ENCODE measurements around the gene METTL18. TPM values are rescaled to one million over a fixed set of nuclear protein-coding genes. Genes with fewer than 3 reads are reported as not detected.

Gene METTL18
- total RNA-seq, 2 donors from 2014 or later: 6.7 to 7.3 TPM

- Mint-ChIP-seq H3K4me3 (no peak overlapping the region), H3K27ac (no peak overlapping the region), H3K27me3 (ENCODE audit: insufficient read depth) (peaks cover 11% of the 10 kb centered on the region), H3K4me1 (peaks cover 3% of the 10 kb centered on the region), H3K9me3 (peaks cover 31% of the 10 kb centered on the region), H3K36me3 (ENCODE audit: low read depth) (no peaks in the 10 kb centered on the region)
- Histone ChIP-seq H3K9me3 (ENCODE audit: control insufficient read depth, low read length) (peaks cover 30% of the 10 kb centered on the region), H3K4me1 (ENCODE audit: control insufficient read depth, insufficient read depth, low read length) (no peaks in the 10 kb centered on the region), H3K4me3 (ENCODE audit: low read length) (no peak overlapping the region), H3K36me3 (ENCODE audit: control insufficient read depth, insufficient read depth, low read length) (no peaks in the 10 kb centered on the region), H3K27me3 (ENCODE audit: control insufficient read depth, insufficient read depth, low read length, poor library complexity, severe bottlenecking) (peaks cover 57% of the 10 kb centered on the region), H3K27ac (ENCODE audit: low read depth, low read length) (no peak overlapping the region), H3K9ac (ENCODE audit: extremely low read depth, low read length, poor library complexity, severe bottlenecking) (no peak overlapping the region)
- TF ChIP-seq CTCF (conservative IDR thresholded peaks at IDR 0.05): no peak
- WGBS, 2 experiments (ENCODE audit: insufficient coverage in 1 of 2, insufficient read length in 1 of 2): 98 to 100% methylated on average over 1 of the region's 1 CpG
- DNase-seq: no peak
These were observed 32.0 kb downstream of the METTL18 start for GRCh38 chr1:169762699-169763098.

GRCh38 chr1:169759038-169759437 is 35.7 kb downstream of the METTL18 start:
- DNase-seq: no peak
- Histone ChIP-seq H3K9me3 (ENCODE audit: control insufficient read depth, low read length) (peaks cover 30% of the 10 kb centered on the region), H3K4me1 (ENCODE audit: control insufficient read depth, insufficient read depth, low read length) (no peaks in the 10 kb centered on the region), H3K27ac (ENCODE audit: low read depth, low read length) (no peak overlapping the region), H3K27me3 (ENCODE audit: control insufficient read depth, insufficient read depth, low read length, poor library complexity, severe bottlenecking) (peaks cover 53% of the 10 kb centered on the region), H3K36me3 (ENCODE audit: control insufficient read depth, insufficient read depth, low read length) (no peaks in the 10 kb centered on the region), H3K4me3 (ENCODE audit: low read length) (no peak overlapping the region), H3K9ac (ENCODE audit: extremely low read depth, low read length, poor library complexity, severe bottlenecking) (no peak overlapping the region)
- no peak overlapping the region for H3K27ac Mint-ChIP-seq
- H3K4me1 Mint-ChIP-seq: no peaks in the 10 kb centered on the region
- peaks cover 31% of the 10 kb centered on the region for H3K9me3 Mint-ChIP-seq
- peaks cover 6% of the 10 kb centered on the region for H3K27me3 Mint-ChIP-seq (ENCODE audit: insufficient read depth)
- no peaks in the 10 kb centered on the region for H3K36me3 Mint-ChIP-seq (ENCODE audit: low read depth)
- 90 to 94% methylated on average over 3 of the region's 3 CpGs for WGBS, 2 experiments (ENCODE audit: insufficient coverage in 1 of 2, insufficient read length in 1 of 2)
- no peak for TF ChIP-seq CTCF (conservative IDR thresholded peaks at IDR 0.05)
- no peak overlapping the region for H3K4me3 Mint-ChIP-seq

DNA sequence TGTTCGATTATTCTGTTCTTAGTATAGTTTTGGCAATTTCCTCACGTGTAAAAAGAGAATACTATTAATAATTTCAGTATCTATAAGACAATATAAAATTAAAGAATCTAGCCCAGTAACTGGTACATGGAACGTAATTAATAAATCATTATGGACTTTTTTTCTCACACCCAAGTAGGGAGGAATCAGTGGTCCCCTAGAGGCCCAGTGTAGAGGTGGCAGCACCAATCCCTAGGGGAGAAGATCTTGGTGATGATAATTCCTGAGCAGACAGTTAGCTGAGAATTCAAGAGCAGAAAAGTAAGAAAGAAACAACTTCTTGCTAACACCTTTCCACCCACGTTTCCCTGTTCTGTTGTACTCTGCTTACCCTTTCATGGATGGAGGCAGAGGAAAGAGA is 41.2 kb downstream of the METTL18 start:
- H3K27ac Mint-ChIP-seq: no peak overlapping the region

More for the DNA sequence above, 41.2 kb downstream of the METTL18 start:
- 59 to 63% methylated on average over 1 to 2 of the region's 4 CpGs for WGBS, 2 experiments (ENCODE audit: insufficient coverage in 1 of 2, insufficient read length in 1 of 2)
- Histone ChIP-seq H3K27ac (ENCODE audit: low read depth, low read length) (no peak overlapping the region), H3K4me3 (ENCODE audit: low read length) (no peak overlapping the region), H3K9me3 (ENCODE audit: control insufficient read depth, low read length) (peaks cover 5% of the 10 kb centered on the region), H3K36me3 (ENCODE audit: control insufficient read depth, insufficient read depth, low read length) (no peaks in the 10 kb centered on the region), H3K4me1 (ENCODE audit: control insufficient read depth, insufficient read depth, low read length) (no peaks in the 10 kb centered on the region), H3K27me3 (ENCODE audit: control insufficient read depth, insufficient read depth, low read length, poor library complexity, severe bottlenecking) (peaks cover 36% of the 10 kb centered on the region), H3K9ac (ENCODE audit: extremely low read depth, low read length, poor library complexity, severe bottlenecking) (no peak overlapping the region)
- Mint-ChIP-seq H3K27me3 (ENCODE audit: insufficient read depth) (peaks cover 1% of the 10 kb centered on the region), H3K4me1 (no peaks in the 10 kb centered on the region), H3K9me3 (peaks cover 7% of the 10 kb centered on the region), H3K36me3 (ENCODE audit: low read depth) (no peaks in the 10 kb centered on the region), H3K4me3 (no peak overlapping the region)
- no peak for DNase-seq
- peak; percentile 68 for TF ChIP-seq CTCF (conservative IDR thresholded peaks at IDR 0.05)

All from endodermal cell (in vitro differentiated cells).